Ishikawa (cell line): ENCODE measurements around the gene MTPN.

Source experiments
- CEBPB ChIP-seq: IDR thresholded peaks from 2 replicates; pipeline ENCODE4 v1.6.1; 2012
- CREB1 ChIP-seq: IDR thresholded peaks from 2 replicates; pipeline ENCODE4 v1.6.1; 2012; ENCODE audit warnings: low read depth
- EGR1 ChIP-seq: IDR thresholded peaks from 2 replicates; pipeline ENCODE4 v1.6.1; 2012
- MAX ChIP-seq: IDR thresholded peaks from 2 replicates; pipeline ENCODE4 v1.6.1; 2012
- NFIC ChIP-seq: IDR thresholded peaks from 2 replicates; pipeline ENCODE4 v1.6.1; 2012
- RAD21 ChIP-seq: IDR thresholded peaks from 2 replicates; pipeline ENCODE4 v1.6.1; 2012; ENCODE audit warnings: low read depth
- REST ChIP-seq: IDR thresholded peaks from 2 replicates; pipeline ENCODE4 v1.6.1; 2012; ENCODE audit warnings: low read depth, mild to moderate bottlenecking
- TAF1 ChIP-seq: IDR thresholded peaks from 2 replicates; pipeline ENCODE4 v1.6.1; 2012; ENCODE audit warnings: low read depth, mild to moderate bottlenecking
- TCF12 ChIP-seq: IDR thresholded peaks from 2 replicates; pipeline ENCODE4 v1.6.1; 2012; ENCODE audit warnings: low read depth
- YY1 ChIP-seq: IDR thresholded peaks from 2 replicates; pipeline ENCODE4 v1.6.1; 2012; ENCODE audit warnings: low read depth

GRCh38 chr7:136002802-136003201 lies 25.6 kb upstream of the MTPN start:
- TF ChIP-seq MAX (no peak), YY1 (no peak), TCF12 (no peak), REST (no peak), RAD21 (no peak), TAF1 (no peak), CREB1 (no peak), NFIC (no peak), CEBPB (no peak), EGR1 (no peak)
